ENCODE measurements around the gene SMIM45.

DNA sequence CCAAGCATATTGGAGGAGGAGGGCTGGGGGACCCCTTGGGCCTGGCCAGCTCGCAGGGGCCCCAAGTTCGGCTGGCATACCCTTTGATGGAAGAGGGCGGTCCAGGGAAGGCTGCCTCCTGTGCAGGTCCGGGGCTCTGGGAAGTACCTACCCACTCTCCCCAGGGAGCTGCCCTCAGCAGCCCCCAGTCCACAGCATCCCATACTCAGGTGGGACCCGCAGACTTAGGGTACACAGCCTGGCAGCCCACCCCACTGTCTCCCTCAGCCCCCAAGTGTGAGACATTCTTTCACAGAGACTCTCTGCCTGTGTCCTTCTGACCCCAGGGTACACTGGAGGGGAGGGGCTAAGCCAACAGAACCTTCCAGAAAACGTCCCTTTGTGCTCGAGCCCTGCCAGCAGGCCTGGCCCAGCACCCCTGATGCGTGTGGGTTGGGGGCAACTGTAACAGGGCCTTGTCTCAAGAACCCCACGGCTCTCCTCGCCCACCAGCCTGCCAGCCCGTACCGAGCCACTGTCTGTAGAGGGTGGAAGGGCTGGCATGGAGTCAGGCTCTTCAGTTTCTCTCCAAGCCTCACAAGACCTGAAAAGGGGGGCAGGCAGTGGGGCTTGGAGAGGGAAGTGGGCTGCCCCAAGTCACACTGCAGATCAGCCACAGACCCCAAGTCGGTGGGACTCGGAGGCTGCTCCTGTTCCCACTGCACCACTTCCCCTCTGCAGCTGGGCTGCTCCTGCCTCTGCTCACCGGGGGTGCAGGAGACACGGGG is 18.4 kb upstream of the SMIM45 start:
- TF ChIP-seq FOS (IDR thresholded peaks at IDR 0.05; ENCODE audit: borderline replicate concordance, insufficient read depth, low read length) (no peak), POLR2A (IDR thresholded peaks at IDR 0.05; ENCODE audit: low read depth, low read length) (no peak), JUN (IDR thresholded peaks at IDR 0.05; ENCODE audit: borderline replicate concordance, insufficient read depth, insufficient read length, low read depth) (no peak), GATA2 (IDR thresholded peaks at IDR 0.05; ENCODE audit: insufficient read depth, insufficient read length, low read depth, low read length) (no peak), POLR2AphosphoS5 (IDR thresholded peaks at IDR 0.05; ENCODE audit: insufficient read depth, low read depth, low read length) (no peak)
- TF ChIP-seq, protein P1, sequence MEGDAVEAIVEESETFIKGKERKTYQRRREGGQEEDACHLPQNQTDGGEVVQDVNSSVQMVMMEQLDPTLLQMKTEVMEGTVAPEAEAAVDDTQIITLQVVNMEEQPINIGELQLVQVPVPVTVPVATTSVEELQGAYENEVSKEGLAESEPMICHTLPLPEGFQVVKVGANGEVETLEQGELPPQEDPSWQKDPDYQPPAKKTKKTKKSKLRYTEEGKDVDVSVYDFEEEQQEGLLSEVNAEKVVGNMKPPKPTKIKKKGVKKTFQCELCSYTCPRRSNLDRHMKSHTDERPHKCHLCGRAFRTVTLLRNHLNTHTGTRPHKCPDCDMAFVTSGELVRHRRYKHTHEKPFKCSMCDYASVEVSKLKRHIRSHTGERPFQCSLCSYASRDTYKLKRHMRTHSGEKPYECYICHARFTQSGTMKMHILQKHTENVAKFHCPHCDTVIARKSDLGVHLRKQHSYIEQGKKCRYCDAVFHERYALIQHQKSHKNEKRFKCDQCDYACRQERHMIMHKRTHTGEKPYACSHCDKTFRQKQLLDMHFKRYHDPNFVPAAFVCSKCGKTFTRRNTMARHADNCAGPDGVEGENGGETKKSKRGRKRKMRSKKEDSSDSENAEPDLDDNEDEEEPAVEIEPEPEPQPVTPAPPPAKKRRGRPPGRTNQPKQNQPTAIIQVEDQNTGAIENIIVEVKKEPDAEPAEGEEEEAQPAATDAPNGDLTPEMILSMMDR (IDR thresholded peaks at IDR 0.05; ENCODE audit: extremely low read depth in 1 of 2, insufficient read depth in 1 of 2, low read depth in 1 of 2, low read length in 2 of 2) = no peak

Measured in endothelial cell of umbilical vein (primary cell).